Astrocyte (in vitro differentiated cells and primary cell): Measurements from ENCODE around the gene PSMB1.

Source experiments
- EZH2 ChIP-seq: IDR thresholded peaks from 2 replicates; pipeline ENCODE4 v1.6.1; 2012; ENCODE audit warnings: mild to moderate bottlenecking, low read length, inconsistent platforms; ENCODE audit not compliant: insufficient read depth
- TF ChIP-seq, protein P1 (sequence below): IDR thresholded peaks from 2 replicates; pipeline ENCODE4 v1.5.1; 2011; ENCODE audit warnings: low read depth, mild to moderate bottlenecking, inconsistent platforms, low read length, moderate library complexity; ENCODE audit not compliant: insufficient read depth

- TF ChIP-seq, protein P1, sequence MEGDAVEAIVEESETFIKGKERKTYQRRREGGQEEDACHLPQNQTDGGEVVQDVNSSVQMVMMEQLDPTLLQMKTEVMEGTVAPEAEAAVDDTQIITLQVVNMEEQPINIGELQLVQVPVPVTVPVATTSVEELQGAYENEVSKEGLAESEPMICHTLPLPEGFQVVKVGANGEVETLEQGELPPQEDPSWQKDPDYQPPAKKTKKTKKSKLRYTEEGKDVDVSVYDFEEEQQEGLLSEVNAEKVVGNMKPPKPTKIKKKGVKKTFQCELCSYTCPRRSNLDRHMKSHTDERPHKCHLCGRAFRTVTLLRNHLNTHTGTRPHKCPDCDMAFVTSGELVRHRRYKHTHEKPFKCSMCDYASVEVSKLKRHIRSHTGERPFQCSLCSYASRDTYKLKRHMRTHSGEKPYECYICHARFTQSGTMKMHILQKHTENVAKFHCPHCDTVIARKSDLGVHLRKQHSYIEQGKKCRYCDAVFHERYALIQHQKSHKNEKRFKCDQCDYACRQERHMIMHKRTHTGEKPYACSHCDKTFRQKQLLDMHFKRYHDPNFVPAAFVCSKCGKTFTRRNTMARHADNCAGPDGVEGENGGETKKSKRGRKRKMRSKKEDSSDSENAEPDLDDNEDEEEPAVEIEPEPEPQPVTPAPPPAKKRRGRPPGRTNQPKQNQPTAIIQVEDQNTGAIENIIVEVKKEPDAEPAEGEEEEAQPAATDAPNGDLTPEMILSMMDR, result no peak
- TF ChIP-seq EZH2, result no peak
Observed at GRCh38 chr6:170584181-170584953, 31.3 kb upstream of the PSMB1 start, which contains the start of gene PDCD2.
